Body of pancreas (tissue), 4 donors: ENCODE measurements around the gene TENM3. TPM values are rescaled to one million over a fixed set of nuclear protein-coding genes. Genes with fewer than 3 reads are reported as not detected.
A peak's percentile ranks its signal among the peaks of the same experiment; 100 is the strongest.

Experiments used
- ATAC-seq: fragments of 150-250 bp; one replicate; pipeline ENCODE4 v1.9.1; 2016
- DNase-seq, 4 donors: peaks; one replicate each; pipeline ENCODE4 v3.0.0-alpha.2; 2019
- H3K27ac ChIP-seq, 4 donors: fragments of 200-600 bp; sonication (generic); 1 replicate in 3 of 4; 2 replicates in 1 of 4; pipeline versions ENCODE4 v1.5.1 to v1.6.1; 2016 to 2019; ENCODE audit warnings: mild to moderate bottlenecking in 1 of 4, mixed read lengths in 1 of 4, moderate library complexity in 1 of 4
- H3K27me3 ChIP-seq, 2 donors: fragments of 200-600 bp; sonication (generic); one replicate each; pipeline ENCODE4 v1.6.0; 2016; ENCODE audit warnings: mild to moderate bottlenecking in 1 of 2
- H3K36me3 ChIP-seq, 2 donors: fragments of 200-600 bp; sonication (generic); replicated peaks in 1 of 2; 2 replicates each; pipeline ENCODE4 v1.5.1; 2016; ENCODE audit warnings: low read depth in 2 of 2; ENCODE audit not compliant: insufficient read depth in 1 of 2
- H3K4me1 ChIP-seq: fragments of 200-600 bp; sonication (generic); one replicate; pipeline ENCODE4 v1.6.0; 2016
- H3K4me3 ChIP-seq, 2 donors: fragments of 200-600 bp; sonication (generic); 1 replicate in 1 of 2; 2 replicates in 1 of 2; pipeline ENCODE4 v1.5.1; 2016 to 2019
- H3K9me3 ChIP-seq, 3 donors: fragments of 200-600 bp; sonication (generic); 1 replicate in 2 of 3; 2 replicates in 1 of 3; pipeline ENCODE4 v1.5.1; 2016
- POLR2A ChIP-seq, 3 donors: fragments of 450-650 bp; IDR thresholded peaks; one replicate each; pipeline ENCODE4 v1.6.1; 2016; ENCODE audit warnings: antibody characterized with exemption in 3 of 3, mild to moderate bottlenecking in 2 of 3
- WGBS, 2 donors: methylation state at CpG; one replicate each; pipeline ENCODE4 v1.1.5; 2017; 5-methylcytosine and 5-hydroxymethylcytosine counted together
- intact Hi-C: fragments of 100-400 bp; cut with DNase I; formaldehyde crosslinking; loops from one replicate; pipeline ENCODE4 v1.15.1; 2023
- total RNA-seq, 2 donors: library from RNA; depleted of rRNA; stranded (reverse); fragments of >200 nt; gene quantifications; one replicate each; pipeline ENCODE4 v1.1.0, GENCODE V29; 2016
- TF ChIP-seq, protein P1 (sequence below), 7 experiments: fragments of 450-650 bp in 4 of 7; fragments of 200-600 bp in 3 of 7; sonication (generic) in 3 of 7; IDR thresholded peaks; one replicate each; pipeline ENCODE4 v1.5.1; 2016 to 2019; ENCODE audit warnings: antibody characterized with exemption in 7 of 7

The TENM3 gene
- total RNA-seq, 2 donors from 2014 or later, result 2.3 to 9.6 TPM

GRCh38 chr4:182804131-182804530 is 560.9 kb downstream of the TENM3 start:
- intact Hi-C loops, result loop anchor here (10.0 kb wide), 1 partner anchor 319 kb away; no protein-coding TSS in a partner anchor
- H3K36me3 ChIP-seq, result no peaks in the 10 kb centered on the region
- TF ChIP-seq, protein P1, sequence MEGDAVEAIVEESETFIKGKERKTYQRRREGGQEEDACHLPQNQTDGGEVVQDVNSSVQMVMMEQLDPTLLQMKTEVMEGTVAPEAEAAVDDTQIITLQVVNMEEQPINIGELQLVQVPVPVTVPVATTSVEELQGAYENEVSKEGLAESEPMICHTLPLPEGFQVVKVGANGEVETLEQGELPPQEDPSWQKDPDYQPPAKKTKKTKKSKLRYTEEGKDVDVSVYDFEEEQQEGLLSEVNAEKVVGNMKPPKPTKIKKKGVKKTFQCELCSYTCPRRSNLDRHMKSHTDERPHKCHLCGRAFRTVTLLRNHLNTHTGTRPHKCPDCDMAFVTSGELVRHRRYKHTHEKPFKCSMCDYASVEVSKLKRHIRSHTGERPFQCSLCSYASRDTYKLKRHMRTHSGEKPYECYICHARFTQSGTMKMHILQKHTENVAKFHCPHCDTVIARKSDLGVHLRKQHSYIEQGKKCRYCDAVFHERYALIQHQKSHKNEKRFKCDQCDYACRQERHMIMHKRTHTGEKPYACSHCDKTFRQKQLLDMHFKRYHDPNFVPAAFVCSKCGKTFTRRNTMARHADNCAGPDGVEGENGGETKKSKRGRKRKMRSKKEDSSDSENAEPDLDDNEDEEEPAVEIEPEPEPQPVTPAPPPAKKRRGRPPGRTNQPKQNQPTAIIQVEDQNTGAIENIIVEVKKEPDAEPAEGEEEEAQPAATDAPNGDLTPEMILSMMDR (IDR thresholded peaks at IDR 0.05), result no peak
- no peak for TF ChIP-seq POLR2A (IDR thresholded peaks at IDR 0.05)
- DNase-seq, result no peak
- H3K27ac ChIP-seq, result no peak overlapping the region
- no peaks in the 10 kb centered on the region for H3K27me3 ChIP-seq
- no peaks in the 10 kb centered on the region for H3K9me3 ChIP-seq
- H3K4me3 ChIP-seq, result no peak overlapping the region
- WGBS, 2 donors, result 51 to 57% methylated on average over 7 to 8 of the region's 8 CpGs
- ATAC-seq, result no peak
- H3K4me1 ChIP-seq, result no peaks in the 10 kb centered on the region

DNA sequence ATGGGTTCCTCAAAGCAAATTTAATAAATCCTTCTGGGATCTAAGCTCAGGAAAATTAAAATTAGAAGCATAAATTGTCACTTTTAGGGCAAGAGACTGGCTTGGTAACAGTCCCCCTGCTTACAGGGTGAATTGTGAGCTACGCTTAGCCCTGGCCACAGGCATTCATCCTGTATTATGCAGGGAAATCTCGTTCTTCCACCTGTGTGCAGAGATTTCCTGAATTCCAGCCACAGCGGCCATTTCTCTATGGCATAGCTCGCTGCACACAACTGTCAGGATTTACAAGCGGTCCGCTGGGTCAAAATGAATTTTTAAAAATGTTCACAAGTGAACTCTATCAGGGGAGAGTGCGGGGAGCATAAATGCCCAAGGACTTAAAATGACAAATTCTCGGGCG is 562.1 kb downstream of the TENM3 start:
- H3K36me3 ChIP-seq, result no peaks in the 10 kb centered on the region
- intact Hi-C loops, result loop anchor here (10.0 kb wide), 1 partner anchor 321 kb away; no protein-coding TSS in a partner anchor
- TF ChIP-seq, protein P1 (IDR thresholded peaks at IDR 0.05), result no peak
- no peak for TF ChIP-seq POLR2A (IDR thresholded peaks at IDR 0.05)
- ATAC-seq (no peak), DNase-seq (no peak)
- H3K4me3 ChIP-seq, result no peak overlapping the region
- H3K27ac ChIP-seq, result no peak overlapping the region
- no peaks in the 10 kb centered on the region for H3K27me3 ChIP-seq
- H3K9me3 ChIP-seq, result no peaks in the 10 kb centered on the region
- 67 to 70% methylated on average over 9 of the region's 9 CpGs for WGBS, 2 donors
- no peaks in the 10 kb centered on the region for H3K4me1 ChIP-seq

DNA sequence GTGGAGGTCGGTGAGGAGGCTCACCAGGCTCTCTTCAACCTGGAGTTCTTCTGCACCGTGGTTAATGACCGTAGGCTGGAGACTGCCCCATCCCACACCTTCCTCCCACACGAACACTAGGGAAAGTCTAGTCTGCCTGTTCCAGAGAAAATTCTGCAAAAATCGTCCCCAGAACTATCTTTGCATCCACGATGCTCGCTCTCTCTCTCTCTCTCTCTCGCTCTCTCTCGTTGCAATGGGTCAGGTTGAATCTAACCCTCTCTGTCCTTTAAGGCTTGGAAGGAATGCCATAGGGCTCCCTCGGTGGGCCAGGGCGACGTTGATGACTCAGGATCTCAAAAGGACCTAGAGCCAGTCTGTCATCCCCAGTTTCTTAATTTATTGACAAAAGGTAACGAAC is 562.5 kb downstream of the TENM3 start:
- Histone ChIP-seq H3K27me3 (no peaks in the 10 kb centered on the region), H3K4me3 (no peak overlapping the region), H3K4me1 (no peaks in the 10 kb centered on the region), H3K9me3 (no peaks in the 10 kb centered on the region), H3K27ac (no peak overlapping the region), H3K36me3 (no peaks in the 10 kb centered on the region)
- TF ChIP-seq, protein P1 (IDR thresholded peaks at IDR 0.05), result no peak
- intact Hi-C loops, result loop anchor here (10.0 kb wide), 1 partner anchor 321 kb away; no protein-coding TSS in a partner anchor
- DNase-seq (no peak), ATAC-seq (no peak)
- 45 to 56% methylated on average over 11 to 13 of the region's 13 CpGs for WGBS, 2 donors

DNA sequence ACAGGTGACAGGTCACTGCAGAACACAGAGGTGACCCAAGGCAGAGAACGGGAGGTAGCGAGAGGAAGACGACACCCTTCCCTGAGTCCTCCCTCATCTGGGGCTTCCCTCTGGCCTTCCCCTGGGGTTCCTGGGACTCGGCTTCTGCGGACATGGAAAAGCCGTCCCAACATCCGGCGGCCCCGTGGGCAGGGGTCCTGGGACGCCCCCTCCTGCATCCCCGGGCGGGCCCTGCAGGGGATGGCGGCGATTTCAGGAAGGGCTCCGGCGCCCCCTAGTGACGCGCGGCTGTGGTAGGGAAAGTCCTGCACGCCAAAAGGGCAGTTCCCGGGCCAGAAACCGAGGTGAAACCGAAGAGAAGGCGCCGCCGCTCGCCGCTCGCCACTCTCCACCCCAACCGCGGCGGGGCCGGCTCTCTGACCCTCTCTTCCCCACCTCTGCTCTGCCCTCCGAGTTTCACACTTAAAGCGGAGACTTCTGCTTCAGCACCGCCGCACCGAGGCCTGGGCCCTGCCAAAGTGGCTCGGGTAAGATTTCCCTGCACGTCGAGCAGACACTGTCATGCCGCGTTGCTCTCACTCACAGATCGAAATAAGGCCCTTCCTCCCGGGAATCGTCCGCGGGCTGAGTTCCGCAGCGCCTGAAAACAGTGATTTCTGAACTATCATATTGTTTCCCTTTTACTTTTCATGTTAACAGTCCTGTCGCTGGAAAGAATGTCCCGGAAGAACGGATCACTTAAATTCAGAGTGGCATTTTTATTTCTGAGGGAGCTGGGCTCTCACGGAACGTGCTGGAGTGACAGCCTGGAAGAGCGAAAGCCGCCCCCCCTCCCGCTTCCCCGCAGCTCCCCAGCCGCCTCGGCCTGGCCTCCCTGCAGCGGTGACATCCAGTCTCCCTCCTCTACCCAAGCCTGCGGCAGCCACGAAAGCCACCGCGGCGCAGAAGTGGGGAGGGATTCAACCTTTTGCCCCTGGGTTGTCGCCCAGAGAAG is 563.4 kb downstream of the TENM3 start:
- intact Hi-C loops, result loop anchor here (10.0 kb wide), 1 partner anchor 322 kb away; no protein-coding TSS in a partner anchor
- ATAC-seq, result peak; percentile 84

More for the DNA sequence above, 563.4 kb downstream of the TENM3 start:
- Histone ChIP-seq H3K27me3 (no peaks in the 10 kb centered on the region), H3K4me3 (no peak overlapping the region), H3K36me3 (no peaks in the 10 kb centered on the region), H3K9me3 (peaks cover 0 to 4% (median 0%) of the 10 kb centered on the region in 3 donors), H3K27ac (no peak overlapping the region), H3K4me1 (no peaks in the 10 kb centered on the region)
- TF ChIP-seq, protein P1 (IDR thresholded peaks at IDR 0.05), result peak; percentile 72 to 94 (median 85)
- TF ChIP-seq POLR2A (IDR thresholded peaks at IDR 0.05), result no peak
- 14 to 15% methylated on average over 50 to 68 of the region's 68 CpGs for WGBS, 2 donors
- DNase-seq, result peak; percentile 69 to 83 (median 78)
